H1 (cell line): ENCODE results near the gene MMP24OS. TPM values are rescaled to one million over a fixed set of nuclear protein-coding genes. Genes with fewer than 3 reads are reported as not detected.

Experiments used
- CHD1 ChIP-seq: IDR thresholded peaks from 2 replicates; pipeline ENCODE4 v1.6.1; 2012; ENCODE audit warnings: low read depth, low read length, improper control_type of control experiment
- CREB1 ChIP-seq: IDR thresholded peaks from 2 replicates; pipeline ENCODE4 v1.6.1; 2012; ENCODE audit warnings: inconsistent platforms
- FOSL1 ChIP-seq: IDR thresholded peaks from 2 replicates; pipeline ENCODE4 v1.6.1; 2011; ENCODE audit warnings: mild to moderate bottlenecking, low read depth, low read length, moderate library complexity; ENCODE audit not compliant: insufficient read depth
- GTF2F1 ChIP-seq: IDR thresholded peaks from 2 replicates; pipeline ENCODE4 v1.6.1; 2012; ENCODE audit warnings: low read depth, low read length, improper control_type of control experiment, borderline replicate concordance
- SP4 ChIP-seq: IDR thresholded peaks from 2 replicates; pipeline ENCODE4 v1.6.1; 2012; ENCODE audit warnings: low read length, inconsistent platforms
- polyA plus RNA-seq, 7 experiments: library from polyadenylated mRNA; depleted of rRNA in 3 of 7; stranded (reverse) in 5 of 7; unstranded in 2 of 7; fragments of >200 nt in 5 of 7; fragments of 200-250 nt in 2 of 7; gene quantifications; 1 replicate in 5 of 7; 2 replicates in 1 of 7; 4 replicates in 1 of 7; pipeline versions ENCODE4 v1.2.1 to v1.2.3, GENCODE V29; 2011 to 2013; ENCODE audit warnings: missing spikeins in 2 of 7, mixed read lengths in 2 of 7
- total RNA-seq: library from RNA; stranded (reverse); fragmentation: NEBNext Ultra II Directional; extraction: Animal tissue kit (Norgen Biotek cat#: 25700); gene quantifications from 2 replicates; pipeline ENCODE4 v1.2.1, GENCODE V29; 2021

Gene MMP24OS
- total and polyA plus RNA-seq, 2 of the 8 experiments (the other 6 are each of a cell fraction or from before 2014, with no cell fraction given), result 19.0 to 21.3 TPM

DNA sequence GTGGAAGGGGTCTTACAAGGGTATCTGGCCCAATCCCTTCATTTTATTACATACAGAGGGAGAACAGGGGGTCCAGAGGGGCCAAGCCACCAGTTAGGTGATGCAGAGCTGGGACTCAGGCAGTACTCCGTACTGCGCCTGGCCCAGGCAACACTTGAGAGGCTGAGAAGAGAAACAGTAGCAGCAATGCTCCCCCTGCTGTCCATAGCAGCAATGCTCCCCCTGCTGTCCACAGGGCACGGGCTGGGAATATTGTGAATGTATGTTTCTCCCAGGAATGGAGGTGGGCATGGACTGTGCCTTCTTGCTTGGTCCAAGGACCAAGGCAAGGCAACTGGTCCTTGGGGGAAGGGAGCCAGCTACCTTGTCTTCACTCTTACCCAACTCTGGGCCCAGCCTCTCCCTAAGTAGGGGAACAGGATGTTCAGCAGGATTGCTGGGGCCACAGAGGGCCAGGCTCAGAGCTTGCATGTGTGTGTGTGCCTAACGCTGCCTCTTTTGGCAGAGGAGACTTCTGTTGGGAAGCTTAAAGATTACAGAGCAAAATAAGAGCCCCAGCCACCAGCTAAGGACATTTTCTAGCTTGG is 29.1 kb upstream of the MMP24OS start (continued):
- no peak for TF ChIP-seq FOSL1
- TF ChIP-seq CREB1, result peak; percentile 32; the same call in 1 of the 2 replicates
- no peak for TF ChIP-seq SP4
- TF ChIP-seq GTF2F1, result no peak
- TF ChIP-seq CHD1, result no peak
